Measurements from ENCODE around the gene HYAL3. TPM values are rescaled to one million over a fixed set of nuclear protein-coding genes. Genes with fewer than 3 reads are reported as not detected.
"Not testable (repeated sequence)": the region's sequence is repeated elsewhere in the genome, so short reads cannot be mapped to it uniquely, and the experiment has no call there.

The HYAL3 gene
- total RNA-seq, 1 donor from 2014 or later = 3.6 TPM

- TF ChIP-seq, protein P1, sequence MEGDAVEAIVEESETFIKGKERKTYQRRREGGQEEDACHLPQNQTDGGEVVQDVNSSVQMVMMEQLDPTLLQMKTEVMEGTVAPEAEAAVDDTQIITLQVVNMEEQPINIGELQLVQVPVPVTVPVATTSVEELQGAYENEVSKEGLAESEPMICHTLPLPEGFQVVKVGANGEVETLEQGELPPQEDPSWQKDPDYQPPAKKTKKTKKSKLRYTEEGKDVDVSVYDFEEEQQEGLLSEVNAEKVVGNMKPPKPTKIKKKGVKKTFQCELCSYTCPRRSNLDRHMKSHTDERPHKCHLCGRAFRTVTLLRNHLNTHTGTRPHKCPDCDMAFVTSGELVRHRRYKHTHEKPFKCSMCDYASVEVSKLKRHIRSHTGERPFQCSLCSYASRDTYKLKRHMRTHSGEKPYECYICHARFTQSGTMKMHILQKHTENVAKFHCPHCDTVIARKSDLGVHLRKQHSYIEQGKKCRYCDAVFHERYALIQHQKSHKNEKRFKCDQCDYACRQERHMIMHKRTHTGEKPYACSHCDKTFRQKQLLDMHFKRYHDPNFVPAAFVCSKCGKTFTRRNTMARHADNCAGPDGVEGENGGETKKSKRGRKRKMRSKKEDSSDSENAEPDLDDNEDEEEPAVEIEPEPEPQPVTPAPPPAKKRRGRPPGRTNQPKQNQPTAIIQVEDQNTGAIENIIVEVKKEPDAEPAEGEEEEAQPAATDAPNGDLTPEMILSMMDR (IDR thresholded peaks at IDR 0.05; ENCODE audit: unreplicated experiment) = no peak
- Mint-ChIP-seq H3K4me3 (ENCODE audit: low read depth) (peak overlapping the region; percentile 38), H3K4me1 (ENCODE audit: low read depth) (peaks cover 39% of the 10 kb centered on the region), H3K36me3 (ENCODE audit: insufficient read depth) (no peaks in the 10 kb centered on the region), H3K27ac (peak overlapping the region; percentile 98), H3K9me3 (ENCODE audit: low read depth) (no peaks in the 10 kb centered on the region), H3K27me3 (peaks cover 3% of the 10 kb centered on the region)
- DNase-seq (ENCODE audit: low spot score, unreplicated experiment) = no peak
Observed at GRCh38 chr3:50264964-50265485, 34.2 kb downstream of the HYAL3 start.

DNA sequence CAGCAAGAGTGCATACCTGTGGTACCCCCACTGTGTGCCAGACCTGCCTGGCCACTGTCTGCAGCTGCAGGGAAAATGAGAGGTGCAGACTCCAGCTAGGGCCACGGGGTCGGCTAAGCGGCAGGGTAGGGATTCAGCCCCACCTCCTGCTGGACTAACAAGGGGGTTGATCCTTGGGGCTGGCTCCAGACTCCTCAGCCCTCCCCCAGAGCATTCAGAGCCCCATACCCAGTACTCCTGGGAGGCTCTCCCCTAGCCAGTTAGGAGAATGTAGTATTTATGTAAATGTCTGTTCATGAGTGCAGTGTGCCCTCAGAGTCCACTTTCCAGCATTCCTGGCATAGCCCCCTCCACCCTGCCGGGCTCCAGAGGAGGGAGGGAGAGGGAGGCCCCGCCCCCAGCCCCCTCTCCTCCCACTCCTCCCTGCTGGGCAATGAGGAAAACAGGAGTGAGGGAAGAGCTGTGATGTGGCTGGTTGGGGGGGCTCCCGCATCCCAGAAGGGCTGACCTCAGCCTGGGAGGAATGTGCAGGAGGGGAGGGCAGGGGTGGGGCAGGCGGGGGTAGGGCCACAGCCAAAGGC is 34.7 kb downstream of the HYAL3 start:
- H3K9me3 Mint-ChIP-seq (ENCODE audit: low read depth) = no peaks in the 10 kb centered on the region
- peak overlapping the region; percentile 98 for H3K27ac Mint-ChIP-seq
- TF ChIP-seq, protein P1 (IDR thresholded peaks at IDR 0.05; ENCODE audit: unreplicated experiment) = no peak
- no peaks in the 10 kb centered on the region for H3K36me3 Mint-ChIP-seq (ENCODE audit: insufficient read depth)
- peaks cover 3% of the 10 kb centered on the region for H3K27me3 Mint-ChIP-seq
- H3K4me3 Mint-ChIP-seq (ENCODE audit: low read depth) = peak overlapping the region; percentile 35
- peaks cover 38% of the 10 kb centered on the region for H3K4me1 Mint-ChIP-seq (ENCODE audit: low read depth)
- peak; percentile 77 for DNase-seq (ENCODE audit: low spot score, unreplicated experiment)

DNA sequence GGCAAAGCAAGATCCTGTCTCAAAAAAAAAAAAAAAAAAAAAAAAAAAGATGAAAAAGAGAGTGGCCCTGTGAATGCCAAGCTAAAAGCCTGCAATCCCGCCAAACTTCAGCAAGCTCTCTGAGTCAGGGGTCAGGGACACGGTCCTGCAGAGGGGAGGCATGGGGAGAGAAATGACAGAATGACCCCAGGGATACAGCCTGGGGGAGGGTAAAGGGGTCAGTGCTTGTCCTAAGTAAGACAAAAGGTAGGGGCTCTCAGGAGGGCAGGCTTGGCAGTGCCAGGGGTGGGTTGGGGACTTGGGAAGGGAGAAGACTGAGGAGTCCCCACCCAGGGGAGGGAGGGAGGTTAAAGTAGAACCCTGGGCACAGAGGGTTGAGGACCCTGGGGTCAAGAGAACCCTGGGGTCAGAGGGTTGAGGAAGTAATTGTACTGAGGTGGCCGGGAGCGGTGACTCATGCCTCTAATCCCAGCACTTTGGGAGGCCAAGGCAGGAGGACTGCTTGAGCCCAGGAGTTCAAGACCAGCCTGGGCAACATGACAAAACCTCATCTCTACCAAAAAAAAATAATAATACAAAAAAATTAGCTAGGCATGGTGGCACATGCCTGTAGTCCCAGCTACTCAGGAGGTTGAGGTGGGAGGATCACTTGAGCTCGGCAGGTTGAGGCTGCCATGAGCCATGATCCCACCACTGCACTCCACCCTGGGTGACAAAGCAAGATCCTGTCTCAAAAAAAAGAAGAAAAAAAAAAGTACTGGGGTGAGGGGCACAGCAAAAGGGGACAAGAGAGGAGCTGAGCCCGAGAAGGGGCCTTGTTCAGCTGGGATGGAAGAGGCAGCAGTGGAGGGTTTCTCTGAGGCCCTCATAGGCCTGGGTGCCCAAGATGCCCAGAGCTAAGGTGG is 35.5 kb downstream of the HYAL3 start:
- TF ChIP-seq, protein P1 (IDR thresholded peaks at IDR 0.05; ENCODE audit: unreplicated experiment) = no peak
- peaks cover 42% of the 10 kb centered on the region for H3K4me1 Mint-ChIP-seq (ENCODE audit: low read depth)
- peak overlapping the region; percentile 35 for H3K4me3 Mint-ChIP-seq (ENCODE audit: low read depth)
- no peaks in the 10 kb centered on the region for H3K36me3 Mint-ChIP-seq (ENCODE audit: insufficient read depth)
- H3K27ac Mint-ChIP-seq = peak overlapping the region; percentile 98
- peaks cover 2% of the 10 kb centered on the region for H3K27me3 Mint-ChIP-seq
- H3K9me3 Mint-ChIP-seq (ENCODE audit: low read depth) = no peaks in the 10 kb centered on the region
- DNase-seq (ENCODE audit: low spot score, unreplicated experiment) = no peak

DNA sequence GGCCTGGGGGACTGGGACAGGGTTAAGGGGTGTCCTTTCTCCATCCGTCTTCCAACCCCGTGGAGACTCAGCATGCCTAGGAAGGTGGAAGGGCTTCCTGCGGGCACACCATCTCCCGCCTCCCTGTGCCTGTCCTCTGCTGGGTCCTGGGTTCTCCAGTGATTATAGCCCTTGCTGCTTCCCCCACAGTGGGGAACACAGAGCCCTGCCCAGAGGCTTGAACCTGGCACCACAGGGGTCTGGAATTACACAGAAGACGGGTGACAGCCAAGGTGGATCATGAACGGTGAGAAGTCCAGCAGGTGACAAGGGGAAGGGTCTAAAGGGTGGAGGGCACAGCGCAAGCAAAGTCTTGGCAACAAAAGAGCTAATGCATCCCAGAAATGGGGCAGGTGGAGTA is 36.4 kb downstream of the HYAL3 start:
- TF ChIP-seq, protein P1 (IDR thresholded peaks at IDR 0.05; ENCODE audit: unreplicated experiment) = no peak
- no peak for DNase-seq (ENCODE audit: low spot score, unreplicated experiment)
- Mint-ChIP-seq H3K27ac (peak overlapping the region; percentile 86), H3K4me1 (ENCODE audit: low read depth) (peaks cover 43% of the 10 kb centered on the region), H3K4me3 (ENCODE audit: low read depth) (no peak overlapping the region), H3K27me3 (no peaks in the 10 kb centered on the region), H3K9me3 (ENCODE audit: low read depth) (no peaks in the 10 kb centered on the region), H3K36me3 (ENCODE audit: insufficient read depth) (peaks cover 2% of the 10 kb centered on the region)

DNA sequence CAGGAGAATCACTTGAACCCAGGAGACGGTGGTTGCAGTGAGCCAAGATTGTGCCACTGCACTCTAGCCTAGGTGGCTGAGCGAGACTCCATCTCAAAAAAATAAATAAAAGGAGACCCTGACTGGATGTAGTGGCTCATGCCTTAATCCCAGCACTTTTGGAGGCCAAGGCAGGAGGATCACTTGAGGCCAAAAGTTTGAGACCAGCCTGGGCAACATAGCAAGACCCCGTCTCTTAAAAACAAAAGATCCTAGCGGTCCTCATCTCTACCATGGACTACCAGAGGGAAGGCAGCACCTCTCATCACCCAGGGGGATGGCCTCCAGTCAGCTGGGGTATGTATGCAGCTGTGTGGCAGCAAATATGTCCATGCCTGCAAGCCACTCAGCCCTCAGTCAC is 37.0 kb downstream of the HYAL3 start:
- not testable (repeated sequence) for H3K9me3 Mint-ChIP-seq (ENCODE audit: low read depth); DNase-seq (ENCODE audit: low spot score, unreplicated experiment); H3K4me3 Mint-ChIP-seq (ENCODE audit: low read depth); H3K27me3 Mint-ChIP-seq; H3K36me3 Mint-ChIP-seq (ENCODE audit: insufficient read depth)
- Mint-ChIP-seq H3K4me1 (ENCODE audit: low read depth) (peaks cover 43% of the 10 kb centered on the region), H3K27ac (peak overlapping the region; percentile 96)

Measured in progenitor cell of endocrine pancreas (in vitro differentiated cells).